Measurements from ENCODE around the gene CACNA1S.

CACNA1S gene

DNA sequence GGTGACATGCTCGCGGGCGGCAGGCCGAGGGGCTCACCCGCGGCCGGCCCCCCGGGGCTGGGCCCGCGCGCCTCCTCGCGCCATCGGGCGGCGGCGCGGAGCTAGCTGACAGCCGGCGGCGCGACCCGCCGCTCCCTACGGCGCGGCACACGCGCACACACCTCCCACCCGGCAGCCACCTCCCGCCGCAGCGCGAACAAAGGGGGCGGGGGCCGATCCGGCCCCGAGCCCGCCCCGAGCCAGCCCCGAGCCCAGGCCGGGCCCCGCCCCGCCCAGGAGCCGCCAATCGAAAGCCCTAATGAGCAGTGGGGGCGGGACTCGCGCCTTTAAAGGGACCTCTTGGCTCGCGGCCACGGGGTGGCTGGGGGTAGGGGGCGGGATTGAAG, 88.7 kb downstream of the CACNA1S start, which contains the start of gene KIF21B:
TSS of gene KIF21B (minus strand) at position 198 of the 386 bp plus-strand sequence. CDS start 331 bp downstream, outside the sequence.
- Histone ChIP-seq H3K4me1 (ENCODE audit: insufficient read depth, low read length) (peaks cover 6% of the 10 kb centered on the region), H3K27ac (ENCODE audit: low read depth, low read length) (no peak within 1 kb of the TSS), H3K9ac (ENCODE audit: low read length) (no peak within 1 kb of the TSS), H3K27me3 (ENCODE audit: control insufficient read depth in 1 of 2, insufficient read depth in 2 of 2, low read length in 2 of 2) (peaks cover 0 to 18% of the 10 kb centered on the region in 2 donors), H3K9me3 (ENCODE audit: low read length) (no peaks in the 10 kb centered on the region), H3K4me3 (ENCODE audit: low read depth in 1 of 2, low read length in 2 of 2) (peak within 1 kb of the TSS; percentile 31 to 42), H3K36me3 (ENCODE audit: insufficient read depth, low read length) (no peaks in the 10 kb centered on the region)

GRCh38 chr1:201022820-201023516, 89.3 kb downstream of the CACNA1S start:
- H3K4me1 ChIP-seq (ENCODE audit: insufficient read depth, low read length): peaks cover 6% of the 10 kb centered on the region
- no peak overlapping the region for H3K27ac ChIP-seq (ENCODE audit: low read depth, low read length)
- H3K36me3 ChIP-seq (ENCODE audit: insufficient read depth, low read length): no peaks in the 10 kb centered on the region
- H3K9me3 ChIP-seq (ENCODE audit: low read length): no peaks in the 10 kb centered on the region
- peak overlapping the region; percentile 31 to 42 for H3K4me3 ChIP-seq (ENCODE audit: low read depth in 1 of 2, low read length in 2 of 2)
- peaks cover 0 to 18% of the 10 kb centered on the region in 2 donors for H3K27me3 ChIP-seq (ENCODE audit: control insufficient read depth in 1 of 2, insufficient read depth in 2 of 2, low read length in 2 of 2)
- H3K9ac ChIP-seq (ENCODE audit: low read length): no peak overlapping the region

DNA sequence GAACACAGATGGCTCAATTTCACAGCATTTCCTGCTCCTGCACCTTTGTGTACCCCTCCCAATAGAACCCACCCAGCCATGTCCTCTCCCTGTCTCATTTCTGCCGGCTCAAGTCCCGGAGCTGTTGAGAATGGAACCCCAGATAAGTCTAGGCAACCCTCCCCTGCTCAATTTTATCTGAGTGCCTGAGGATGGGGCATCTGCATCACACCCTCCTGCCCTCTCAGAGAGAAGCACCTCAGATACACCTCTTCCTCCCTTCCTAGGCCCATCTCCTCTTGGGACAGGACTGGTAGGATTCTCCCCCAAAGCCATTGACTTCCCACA, 89.8 kb downstream of the CACNA1S start:
- no peaks in the 10 kb centered on the region for H3K9me3 ChIP-seq (ENCODE audit: low read length)
- no peaks in the 10 kb centered on the region for H3K36me3 ChIP-seq (ENCODE audit: insufficient read depth, low read length)
- peak overlapping the region in 1 of 2 donors; percentile 42 for H3K4me3 ChIP-seq (ENCODE audit: low read depth in 1 of 2, low read length in 2 of 2)
- no peak overlapping the region for H3K27ac ChIP-seq (ENCODE audit: low read depth, low read length)
- peaks cover 6% of the 10 kb centered on the region for H3K4me1 ChIP-seq (ENCODE audit: insufficient read depth, low read length)
- peaks cover 0 to 18% of the 10 kb centered on the region in 2 donors for H3K27me3 ChIP-seq (ENCODE audit: control insufficient read depth in 1 of 2, insufficient read depth in 2 of 2, low read length in 2 of 2)
- no peak overlapping the region for H3K9ac ChIP-seq (ENCODE audit: low read length)

DNA sequence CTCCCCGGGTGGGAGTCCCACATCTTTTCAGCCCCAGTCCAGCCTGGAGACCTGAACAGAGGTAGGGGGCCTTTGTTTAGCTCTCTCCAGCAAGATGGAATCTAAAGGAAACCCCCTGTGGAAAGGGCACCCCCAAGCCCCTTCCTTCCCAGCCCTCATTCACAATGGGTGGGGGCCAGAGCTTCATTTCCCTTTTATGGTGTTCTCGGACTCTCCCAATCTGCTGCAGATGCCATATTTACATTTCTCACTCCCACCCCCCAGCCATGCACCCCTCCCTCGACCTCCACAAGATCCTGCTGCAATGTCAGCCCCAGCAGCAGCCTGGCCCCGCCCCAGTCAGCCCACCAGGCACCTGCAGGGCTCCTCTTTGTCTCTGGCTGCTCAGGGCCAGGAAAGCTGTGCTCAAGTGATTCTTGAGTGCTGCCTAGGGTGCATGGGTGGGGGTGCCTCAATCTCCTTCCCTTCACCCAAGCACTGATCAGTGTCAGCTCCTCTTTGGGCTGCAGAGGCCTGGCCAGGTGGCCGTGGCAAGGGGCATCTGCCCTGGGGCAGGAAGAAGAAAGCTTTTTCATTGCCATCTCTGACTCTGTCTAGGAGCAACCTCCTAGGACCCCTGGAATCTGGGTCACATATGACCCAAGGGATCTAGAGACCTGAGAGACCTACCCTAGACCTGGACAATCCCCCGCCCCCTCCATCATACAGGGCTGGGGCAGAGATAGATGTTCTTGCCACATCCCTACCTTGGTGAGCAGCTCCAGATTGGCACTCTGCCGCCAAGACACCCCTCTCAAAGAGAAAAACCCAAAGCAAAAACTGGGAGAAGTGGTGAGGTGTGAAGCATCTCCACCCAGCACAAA, 90.4 kb downstream of the CACNA1S start:
- Histone ChIP-seq H3K4me3 (ENCODE audit: low read depth in 1 of 2, low read length in 2 of 2) (no peak overlapping the region), H3K27ac (ENCODE audit: low read depth, low read length) (no peak overlapping the region), H3K36me3 (ENCODE audit: insufficient read depth, low read length) (no peaks in the 10 kb centered on the region), H3K9ac (ENCODE audit: low read length) (no peak overlapping the region), H3K4me1 (ENCODE audit: insufficient read depth, low read length) (peaks cover 3% of the 10 kb centered on the region), H3K9me3 (ENCODE audit: low read length) (no peaks in the 10 kb centered on the region), H3K27me3 (ENCODE audit: control insufficient read depth in 1 of 2, insufficient read depth in 2 of 2, low read length in 2 of 2) (peaks cover 0 to 18% of the 10 kb centered on the region in 2 donors)

DNA sequence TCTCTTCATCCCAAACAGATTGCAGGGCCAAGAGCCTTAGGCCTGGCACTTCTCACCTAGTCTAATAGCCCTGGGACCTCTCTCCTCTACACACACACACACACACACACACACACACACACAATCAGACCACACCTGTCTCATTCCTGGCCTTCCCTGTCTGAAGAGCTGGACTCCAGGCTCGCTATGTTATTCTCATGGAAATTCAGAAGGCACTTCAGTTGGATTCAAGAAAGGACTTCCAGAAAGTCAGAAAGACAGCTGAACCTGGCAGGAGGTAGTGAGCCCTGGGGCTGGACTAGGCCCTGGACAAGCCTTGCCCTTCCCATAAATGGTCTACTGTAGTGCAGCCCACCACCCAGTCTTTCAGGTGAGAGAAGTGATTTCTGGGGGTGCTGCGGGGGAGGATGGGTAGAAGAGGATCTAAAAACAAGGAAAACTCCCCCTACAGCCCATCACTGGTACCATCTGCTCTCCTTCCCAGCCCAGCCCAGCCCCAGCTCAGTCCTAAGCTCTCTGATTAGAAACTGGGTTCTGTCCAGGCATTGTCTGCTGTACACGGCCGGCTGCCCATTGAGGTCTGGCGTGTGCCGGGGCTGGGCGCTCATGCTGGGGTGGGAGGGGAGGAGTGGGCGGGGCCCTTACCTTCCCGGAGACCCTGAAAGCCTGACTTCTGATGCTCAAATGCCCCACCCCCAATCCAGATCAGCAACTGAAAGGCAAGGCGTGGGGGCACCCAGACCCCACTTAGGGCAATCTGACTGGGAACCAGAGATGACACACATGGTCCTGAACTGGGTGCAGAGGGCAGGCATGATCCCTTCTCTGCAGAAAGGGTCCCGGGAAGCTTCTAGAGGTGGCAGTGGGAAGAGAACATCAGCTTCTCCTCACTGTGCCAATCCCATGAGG, 91.3 kb downstream of the CACNA1S start:
- Histone ChIP-seq H3K4me1 (ENCODE audit: insufficient read depth, low read length) (peaks cover 8% of the 10 kb centered on the region), H3K4me3 (ENCODE audit: low read depth in 1 of 2, low read length in 2 of 2) (no peak overlapping the region), H3K9ac (ENCODE audit: low read length) (no peak overlapping the region), H3K9me3 (ENCODE audit: low read length) (no peaks in the 10 kb centered on the region), H3K36me3 (ENCODE audit: insufficient read depth, low read length) (no peaks in the 10 kb centered on the region), H3K27ac (ENCODE audit: low read depth, low read length) (no peak overlapping the region), H3K27me3 (ENCODE audit: control insufficient read depth in 1 of 2, insufficient read depth in 2 of 2, low read length in 2 of 2) (peaks cover 0 to 18% of the 10 kb centered on the region in 2 donors)

- H3K4me1 ChIP-seq (ENCODE audit: insufficient read depth, low read length): peaks cover 8% of the 10 kb centered on the region
- no peaks in the 10 kb centered on the region for H3K9me3 ChIP-seq (ENCODE audit: low read length)
- H3K27ac ChIP-seq (ENCODE audit: low read depth, low read length): no peak overlapping the region
- H3K27me3 ChIP-seq (ENCODE audit: control insufficient read depth in 1 of 2, insufficient read depth in 2 of 2, low read length in 2 of 2): peaks cover 0 to 18% of the 10 kb centered on the region in 2 donors
- H3K36me3 ChIP-seq (ENCODE audit: insufficient read depth, low read length): no peaks in the 10 kb centered on the region
- no peak overlapping the region for H3K4me3 ChIP-seq (ENCODE audit: low read depth in 1 of 2, low read length in 2 of 2)
- H3K9ac ChIP-seq (ENCODE audit: low read length): no peak overlapping the region
These were observed 92.1 kb downstream of the CACNA1S start for GRCh38 chr1:201020040-201020591.

- H3K9ac ChIP-seq (ENCODE audit: low read length): no peak overlapping the region
- H3K4me1 ChIP-seq (ENCODE audit: insufficient read depth, low read length): peaks cover 8% of the 10 kb centered on the region
- H3K9me3 ChIP-seq (ENCODE audit: low read length): no peaks in the 10 kb centered on the region
- H3K4me3 ChIP-seq (ENCODE audit: low read depth in 1 of 2, low read length in 2 of 2): no peak overlapping the region
- no peak overlapping the region for H3K27ac ChIP-seq (ENCODE audit: low read depth, low read length)
- peaks cover 0 to 23% of the 10 kb centered on the region in 2 donors for H3K27me3 ChIP-seq (ENCODE audit: control insufficient read depth in 1 of 2, insufficient read depth in 2 of 2, low read length in 2 of 2)
- no peaks in the 10 kb centered on the region for H3K36me3 ChIP-seq (ENCODE audit: insufficient read depth, low read length)
These were observed 92.8 kb downstream of the CACNA1S start for GRCh38 chr1:201019321-201019977.

DNA sequence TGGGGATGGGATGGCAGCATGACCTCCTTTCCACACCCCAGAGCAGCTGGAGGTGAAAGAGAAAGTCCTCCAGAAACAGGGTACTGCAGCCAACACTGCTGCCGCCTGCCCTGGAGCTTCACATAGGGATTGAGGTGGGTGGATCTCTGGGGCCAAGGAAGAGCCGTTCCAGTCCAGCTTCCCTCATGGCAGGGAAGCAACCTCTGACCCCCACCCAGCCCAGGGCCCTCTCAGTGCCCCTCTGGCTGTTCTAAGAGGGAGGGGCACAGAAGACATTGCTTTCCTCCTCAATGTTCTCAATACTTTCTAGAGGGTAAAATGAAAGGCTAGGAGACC, 94.4 kb downstream of the CACNA1S start:
- no peaks in the 10 kb centered on the region for H3K36me3 ChIP-seq (ENCODE audit: insufficient read depth, low read length)
- no peak overlapping the region for H3K9ac ChIP-seq (ENCODE audit: low read length)
- H3K27me3 ChIP-seq (ENCODE audit: control insufficient read depth in 1 of 2, insufficient read depth in 2 of 2, low read length in 2 of 2): peaks cover 4 to 29% of the 10 kb centered on the region in 2 donors
- no peak overlapping the region for H3K4me3 ChIP-seq (ENCODE audit: low read depth in 1 of 2, low read length in 2 of 2)
- no peaks in the 10 kb centered on the region for H3K9me3 ChIP-seq (ENCODE audit: low read length)
- H3K27ac ChIP-seq (ENCODE audit: low read depth, low read length): no peak overlapping the region
- H3K4me1 ChIP-seq (ENCODE audit: insufficient read depth, low read length): peaks cover 8% of the 10 kb centered on the region

DNA sequence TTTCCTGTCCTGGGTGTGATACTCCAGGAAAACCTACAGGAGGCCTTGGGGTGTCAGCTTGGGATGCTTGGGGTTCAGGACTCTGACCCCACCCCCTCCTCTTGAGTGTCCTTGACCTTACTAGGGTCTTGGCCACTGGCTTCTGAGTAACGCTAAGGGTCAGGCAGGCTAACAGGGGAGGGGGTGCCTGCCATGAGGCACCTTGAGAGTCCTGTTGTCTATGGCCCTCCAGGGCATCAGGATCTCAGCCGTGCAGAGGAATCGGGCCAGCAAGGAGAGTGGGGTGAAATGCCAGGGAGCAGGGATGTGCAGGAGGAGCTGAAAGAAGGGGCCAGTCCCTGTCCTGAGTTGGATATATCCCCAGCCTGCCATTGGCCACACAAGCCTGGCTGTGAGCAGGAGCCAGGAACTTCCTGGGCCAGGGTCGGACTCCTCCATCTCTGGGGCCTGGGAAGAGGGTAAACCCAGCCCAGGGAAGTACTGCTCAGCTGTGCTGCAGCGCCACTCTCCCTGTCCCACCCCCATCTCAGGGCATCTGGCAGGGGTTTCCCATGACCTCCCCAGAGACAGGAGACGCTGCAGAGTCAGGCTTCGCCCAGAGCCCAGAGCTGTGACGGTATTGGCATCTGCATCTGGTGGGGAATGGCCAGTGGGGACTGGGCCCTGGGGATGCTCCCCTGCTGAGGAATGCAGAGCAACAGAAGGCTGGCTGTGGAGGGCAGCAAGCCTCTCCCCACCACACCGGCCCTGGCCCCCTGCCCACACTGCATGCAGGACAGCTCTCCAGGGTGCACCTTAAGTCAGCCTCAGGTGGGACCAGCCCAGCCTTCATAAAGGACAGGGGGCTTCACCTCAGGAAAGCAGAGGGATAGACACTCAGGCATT, 95.0 kb downstream of the CACNA1S start:
- Histone ChIP-seq H3K4me1 (ENCODE audit: insufficient read depth, low read length) (peaks cover 8% of the 10 kb centered on the region), H3K9ac (ENCODE audit: low read length) (no peak overlapping the region), H3K27me3 (ENCODE audit: control insufficient read depth in 1 of 2, insufficient read depth in 2 of 2, low read length in 2 of 2) (peaks cover 4 to 23% of the 10 kb centered on the region in 2 donors), H3K27ac (ENCODE audit: low read depth, low read length) (no peak overlapping the region), H3K9me3 (ENCODE audit: low read length) (no peaks in the 10 kb centered on the region), H3K36me3 (ENCODE audit: insufficient read depth, low read length) (no peaks in the 10 kb centered on the region), H3K4me3 (ENCODE audit: low read depth in 1 of 2, low read length in 2 of 2) (no peak overlapping the region)

GRCh38 chr1:201016211-201016651, 96.0 kb downstream of the CACNA1S start:
- no peak overlapping the region for H3K27ac ChIP-seq (ENCODE audit: low read depth, low read length)
- H3K27me3 ChIP-seq (ENCODE audit: control insufficient read depth in 1 of 2, insufficient read depth in 2 of 2, low read length in 2 of 2): peaks cover 4 to 14% of the 10 kb centered on the region in 2 donors
- H3K9ac ChIP-seq (ENCODE audit: low read length): no peak overlapping the region
- H3K36me3 ChIP-seq (ENCODE audit: insufficient read depth, low read length): no peaks in the 10 kb centered on the region
- peaks cover 8% of the 10 kb centered on the region for H3K4me1 ChIP-seq (ENCODE audit: insufficient read depth, low read length)
- H3K4me3 ChIP-seq (ENCODE audit: low read depth in 1 of 2, low read length in 2 of 2): no peak overlapping the region
- H3K9me3 ChIP-seq (ENCODE audit: low read length): no peaks in the 10 kb centered on the region
